ENCODE measurements around the gene OST4.

The OST4 gene

DNA sequence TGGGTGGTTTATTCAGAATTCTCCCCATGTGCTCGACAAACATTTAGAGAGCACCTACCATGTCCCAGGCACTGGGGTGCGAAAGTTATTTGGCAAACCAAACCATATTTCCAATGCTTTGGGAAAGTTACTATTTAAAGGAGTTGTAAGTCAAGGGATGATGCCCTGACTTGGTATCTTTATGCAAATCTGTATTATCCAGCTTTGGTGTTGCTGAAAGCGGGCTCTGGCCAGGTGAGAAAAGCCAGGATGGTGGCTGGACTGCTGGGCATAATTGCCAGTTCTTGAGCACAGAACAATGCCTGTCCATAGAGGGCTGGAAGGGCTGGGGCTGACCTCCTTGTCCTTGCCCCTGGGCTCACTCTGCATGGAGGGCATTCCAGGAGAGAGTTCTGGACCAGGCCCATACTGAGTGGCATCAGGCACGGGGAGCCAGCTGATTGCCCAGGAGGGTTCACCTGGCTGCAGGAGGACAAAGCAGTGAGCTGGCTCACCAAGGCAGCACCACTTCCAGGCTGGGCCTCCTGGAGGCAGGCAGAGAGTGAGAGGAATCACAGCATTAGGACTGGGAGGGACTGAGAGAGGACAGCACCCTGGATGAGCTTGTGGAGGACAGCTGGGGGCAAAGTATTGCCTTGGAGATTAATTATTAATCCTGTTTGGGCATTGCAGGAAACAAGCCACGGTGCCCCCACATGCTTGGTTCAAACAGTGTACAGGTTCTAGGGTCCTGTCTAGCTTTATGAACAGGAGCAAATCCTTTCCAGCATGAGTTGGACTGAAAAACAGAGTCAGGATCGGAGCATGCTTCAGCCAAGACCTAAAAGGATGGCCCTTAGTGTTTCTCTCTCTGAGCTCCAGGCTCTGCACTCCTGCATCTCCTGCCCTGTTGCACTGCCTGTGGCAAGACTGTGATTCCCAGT is 22.2 kb upstream of the OST4 start:
- Histone ChIP-seq H3K36me3 (ENCODE audit: low read length) (no peaks in the 10 kb centered on the region), H2AFZ (ENCODE audit: low read depth, low read length, severe bottlenecking) (no peak overlapping the region), H3F3A (ENCODE audit: insufficient read depth) (no peaks in the 10 kb centered on the region), H3K4me3 (ENCODE audit: insufficient read depth, low read length, poor library complexity, severe bottlenecking) (no peak overlapping the region), H3K4me2 (ENCODE audit: low read depth, low read length, poor library complexity, severe bottlenecking) (no peak overlapping the region), H3K27me3 (ENCODE audit: low read length) (no peaks in the 10 kb centered on the region), H3K9me3 (ENCODE audit: insufficient read depth, low read length) (no peaks in the 10 kb centered on the region), H3K9ac (ENCODE audit: low read length) (no peak overlapping the region), H4K20me1 (ENCODE audit: low read depth, low read length) (no peaks in the 10 kb centered on the region), H3K9me2 (replicated peaks; ENCODE audit: insufficient read depth, low read length) (no peaks in the 10 kb centered on the region), H3K27ac (ENCODE audit: low read depth, low read length) (no peak overlapping the region), H3K79me2 (ENCODE audit: insufficient read depth, low read length) (no peaks in the 10 kb centered on the region)
- no peak for TF ChIP-seq EZH2phosphoT487 (conservative IDR thresholded peaks at IDR 0.05; ENCODE audit: low read length)
- TF ChIP-seq, protein P1, sequence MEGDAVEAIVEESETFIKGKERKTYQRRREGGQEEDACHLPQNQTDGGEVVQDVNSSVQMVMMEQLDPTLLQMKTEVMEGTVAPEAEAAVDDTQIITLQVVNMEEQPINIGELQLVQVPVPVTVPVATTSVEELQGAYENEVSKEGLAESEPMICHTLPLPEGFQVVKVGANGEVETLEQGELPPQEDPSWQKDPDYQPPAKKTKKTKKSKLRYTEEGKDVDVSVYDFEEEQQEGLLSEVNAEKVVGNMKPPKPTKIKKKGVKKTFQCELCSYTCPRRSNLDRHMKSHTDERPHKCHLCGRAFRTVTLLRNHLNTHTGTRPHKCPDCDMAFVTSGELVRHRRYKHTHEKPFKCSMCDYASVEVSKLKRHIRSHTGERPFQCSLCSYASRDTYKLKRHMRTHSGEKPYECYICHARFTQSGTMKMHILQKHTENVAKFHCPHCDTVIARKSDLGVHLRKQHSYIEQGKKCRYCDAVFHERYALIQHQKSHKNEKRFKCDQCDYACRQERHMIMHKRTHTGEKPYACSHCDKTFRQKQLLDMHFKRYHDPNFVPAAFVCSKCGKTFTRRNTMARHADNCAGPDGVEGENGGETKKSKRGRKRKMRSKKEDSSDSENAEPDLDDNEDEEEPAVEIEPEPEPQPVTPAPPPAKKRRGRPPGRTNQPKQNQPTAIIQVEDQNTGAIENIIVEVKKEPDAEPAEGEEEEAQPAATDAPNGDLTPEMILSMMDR (IDR thresholded peaks at IDR 0.05; ENCODE audit: insufficient read depth, low read length, poor library complexity, severe bottlenecking): no peak

DNA sequence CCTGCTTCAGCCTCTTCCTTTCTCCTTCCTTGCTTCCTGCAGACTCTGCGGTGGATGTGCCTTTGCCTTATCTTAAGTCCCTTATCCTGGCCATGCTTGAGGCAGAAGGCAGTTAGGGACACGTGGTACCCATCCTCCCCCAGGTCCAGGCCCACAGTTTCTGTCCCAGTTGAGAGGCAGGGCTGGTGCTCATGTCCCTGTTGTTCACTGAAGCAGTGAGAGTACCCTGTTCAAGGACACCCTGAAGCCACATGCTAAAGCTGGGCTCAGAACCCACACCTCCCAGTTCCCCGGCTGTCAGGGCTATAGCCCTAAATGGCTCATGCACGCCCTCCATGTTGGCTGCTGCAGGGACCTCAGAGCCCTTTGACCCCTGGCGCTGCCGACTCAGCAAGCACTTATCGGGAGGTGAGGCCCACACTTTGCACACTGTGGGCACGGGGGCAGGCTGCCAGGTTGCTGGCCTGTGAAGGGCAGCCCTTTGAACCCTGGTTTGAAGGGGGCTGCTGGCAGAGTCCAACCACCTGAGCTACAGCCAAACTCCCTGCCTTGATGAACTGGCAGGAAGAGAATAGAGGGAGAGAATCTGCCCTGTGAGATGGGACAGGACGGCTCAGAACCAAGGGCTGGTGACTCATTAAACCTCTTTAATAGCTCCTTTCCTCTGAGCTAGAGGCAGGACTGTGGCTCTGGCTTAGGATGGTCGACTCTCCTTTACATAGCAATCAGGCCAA is 21.4 kb upstream of the OST4 start:
- Histone ChIP-seq H3K9me2 (replicated peaks; ENCODE audit: insufficient read depth, low read length) (no peaks in the 10 kb centered on the region), H4K20me1 (ENCODE audit: low read depth, low read length) (no peaks in the 10 kb centered on the region), H3F3A (ENCODE audit: insufficient read depth) (no peaks in the 10 kb centered on the region), H3K27me3 (ENCODE audit: low read length) (no peaks in the 10 kb centered on the region), H2AFZ (ENCODE audit: low read depth, low read length, severe bottlenecking) (no peak overlapping the region), H3K27ac (ENCODE audit: low read depth, low read length) (no peak overlapping the region), H3K9ac (ENCODE audit: low read length) (no peak overlapping the region), H3K79me2 (ENCODE audit: insufficient read depth, low read length) (no peaks in the 10 kb centered on the region), H3K9me3 (ENCODE audit: insufficient read depth, low read length) (no peaks in the 10 kb centered on the region), H3K36me3 (ENCODE audit: low read length) (no peaks in the 10 kb centered on the region), H3K4me2 (ENCODE audit: low read depth, low read length, poor library complexity, severe bottlenecking) (no peak overlapping the region), H3K4me3 (ENCODE audit: insufficient read depth, low read length, poor library complexity, severe bottlenecking) (no peak overlapping the region)
- TF ChIP-seq EZH2phosphoT487 (conservative IDR thresholded peaks at IDR 0.05; ENCODE audit: low read length): no peak
- TF ChIP-seq, protein P1 (IDR thresholded peaks at IDR 0.05; ENCODE audit: insufficient read depth, low read length, poor library complexity, severe bottlenecking): no peak

DNA sequence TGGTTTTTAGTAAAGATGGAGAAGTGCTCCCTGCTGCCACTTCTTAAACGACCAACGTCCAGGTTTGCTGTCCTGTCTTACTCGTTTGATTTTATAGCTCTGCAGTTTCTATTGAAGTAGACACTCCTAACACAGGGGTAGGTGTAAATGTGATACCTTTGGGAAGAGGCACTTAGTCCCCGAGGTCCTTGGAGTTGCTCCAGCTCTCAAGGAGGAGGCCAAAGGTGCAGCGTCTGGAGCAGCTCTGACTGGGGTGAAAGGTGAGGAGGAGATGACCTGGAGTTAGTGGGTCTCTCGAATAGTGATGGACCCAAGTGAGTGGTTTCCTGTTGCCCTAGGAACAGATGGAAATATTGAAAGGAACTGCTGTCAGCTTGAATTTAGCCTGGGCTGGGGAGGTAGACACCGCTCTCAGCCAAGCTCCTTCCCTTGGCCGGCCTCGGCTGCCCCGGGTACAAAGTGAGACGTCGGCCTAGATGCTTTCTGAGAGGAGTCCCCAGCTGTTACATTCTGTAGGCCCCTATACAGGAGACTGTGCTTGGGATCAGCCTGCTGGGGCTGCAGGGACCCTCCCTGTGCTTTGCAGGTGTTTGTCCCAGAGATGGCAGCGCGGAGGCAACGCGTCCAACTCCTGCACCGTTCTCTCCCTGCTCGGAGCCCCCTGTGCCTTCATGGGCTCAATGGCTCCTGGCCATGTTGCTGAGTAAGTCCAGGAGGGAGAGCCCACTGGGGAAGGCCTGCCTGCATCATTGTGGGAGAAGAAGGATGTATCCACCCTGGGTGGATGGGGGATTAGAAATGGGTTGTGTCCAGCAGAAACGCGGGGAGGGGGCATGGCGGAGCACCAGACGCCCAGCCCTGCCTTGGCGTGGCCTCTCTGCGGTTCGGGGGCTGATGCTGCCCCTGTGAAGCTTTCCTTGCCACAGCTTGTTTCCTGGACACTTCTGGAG is 20.6 kb upstream of the OST4 start:
- no peaks in the 10 kb centered on the region for H3K27me3 ChIP-seq (ENCODE audit: low read length)
- H3K4me2 ChIP-seq (ENCODE audit: low read depth, low read length, poor library complexity, severe bottlenecking): no peak overlapping the region
- no peaks in the 10 kb centered on the region for H4K20me1 ChIP-seq (ENCODE audit: low read depth, low read length)
- no peak overlapping the region for H3K9ac ChIP-seq (ENCODE audit: low read length)
- no peaks in the 10 kb centered on the region for H3K9me2 ChIP-seq (replicated peaks; ENCODE audit: insufficient read depth, low read length)
- no peak overlapping the region for H3K4me3 ChIP-seq (ENCODE audit: insufficient read depth, low read length, poor library complexity, severe bottlenecking)
- H3K79me2 ChIP-seq (ENCODE audit: insufficient read depth, low read length): no peaks in the 10 kb centered on the region
- H2AFZ ChIP-seq (ENCODE audit: low read depth, low read length, severe bottlenecking): no peak overlapping the region
- TF ChIP-seq, protein P1 (IDR thresholded peaks at IDR 0.05; ENCODE audit: insufficient read depth, low read length, poor library complexity, severe bottlenecking): no peak
- TF ChIP-seq EZH2phosphoT487 (conservative IDR thresholded peaks at IDR 0.05; ENCODE audit: low read length): no peak
- H3K36me3 ChIP-seq (ENCODE audit: low read length): no peaks in the 10 kb centered on the region
- no peak overlapping the region for H3K27ac ChIP-seq (ENCODE audit: low read depth, low read length)
- 0 out of 2 replicates have a peak, but pooled peaks cover 3% of the 10 kb centered on the region for H3F3A ChIP-seq (ENCODE audit: insufficient read depth)
- H3K9me3 ChIP-seq (ENCODE audit: insufficient read depth, low read length): no peaks in the 10 kb centered on the region
